Mesenchymal stem cell (in vitro differentiated cells and primary cell): ENCODE measurements around the gene PRKAA1.
A peak's percentile ranks its signal among the peaks of the same experiment; 100 is the strongest.

Source experiments
- DNase-seq: peaks from one replicate; pipeline ENCODE4 v3.0.0-alpha.2; 2013
- H2AFZ ChIP-seq: one replicate; pipeline ENCODE4 v1.6.1; 2013; ENCODE audit warnings: low read depth, mild to moderate bottlenecking, control low read depth, inconsistent platforms, low read length, moderate library complexity
- H2AK5ac ChIP-seq: 2 replicates; pipeline ENCODE4 v1.6.1; 2013; ENCODE audit warnings: low read length, moderate library complexity, mild to moderate bottlenecking, inconsistent platforms; ENCODE audit not compliant: severe bottlenecking
- H2BK120ac ChIP-seq: one replicate; pipeline ENCODE4 v1.6.1; 2013; ENCODE audit warnings: low read depth, mild to moderate bottlenecking, inconsistent platforms, low read length, moderate library complexity
- H2BK12ac ChIP-seq, 2 experiments: one replicate each; pipeline ENCODE4 v1.6.1; 2013; ENCODE audit warnings: inconsistent platforms in 2 of 2, low read length in 2 of 2, mild to moderate bottlenecking in 2 of 2, moderate library complexity in 2 of 2, control low read depth in 1 of 2
- H2BK15ac ChIP-seq: one replicate; pipeline ENCODE4 v1.6.1; 2013; ENCODE audit warnings: mild to moderate bottlenecking, low read depth, inconsistent platforms; ENCODE audit not compliant: poor library complexity, severe bottlenecking
- H2BK5ac ChIP-seq: 2 replicates; pipeline ENCODE4 v1.6.1; 2013; ENCODE audit warnings: low read depth, mild to moderate bottlenecking, low read length, control low read depth, inconsistent platforms; ENCODE audit not compliant: poor library complexity, severe bottlenecking
- H3K14ac ChIP-seq, 2 experiments: one replicate each; pipeline ENCODE4 v1.6.1; 2013; ENCODE audit warnings: inconsistent platforms in 2 of 2, low read length in 2 of 2, control low read depth in 1 of 2, mild to moderate bottlenecking in 1 of 2, moderate library complexity in 1 of 2
- H3K18ac ChIP-seq, 2 experiments: one replicate each; pipeline ENCODE4 v1.6.1; 2013; ENCODE audit warnings: inconsistent platforms in 2 of 2, low read length in 2 of 2, control low read depth in 1 of 2, low read depth in 1 of 2, mild to moderate bottlenecking in 1 of 2
- H3K23ac ChIP-seq, 2 experiments: one replicate each; pipeline ENCODE4 v1.6.1; 2013; ENCODE audit warnings: inconsistent platforms in 2 of 2, low read length in 2 of 2, mild to moderate bottlenecking in 2 of 2, moderate library complexity in 2 of 2, control low read depth in 1 of 2
- H3K27ac ChIP-seq: 2 replicates; pipeline ENCODE4 v1.5.1; 2013; ENCODE audit warnings: mild to moderate bottlenecking, moderate library complexity, low read length, control low read depth, inconsistent platforms; ENCODE audit not compliant: poor library complexity, severe bottlenecking
- H3K27me3 ChIP-seq, 2 experiments: 2 replicates each; pipeline versions ENCODE4 v1.6.1 to v1.7.0; 2013; ENCODE audit warnings: low read length in 2 of 2, mild to moderate bottlenecking in 2 of 2, moderate library complexity in 2 of 2, control low read depth in 1 of 2, inconsistent platforms in 1 of 2; ENCODE audit not compliant: control insufficient read depth in 1 of 2, insufficient read depth in 1 of 2
- H3K36me3 ChIP-seq, 2 experiments: 2 replicates each; pipeline versions ENCODE4 v1.6.1 to v1.7.0; 2013; ENCODE audit warnings: low read length in 2 of 2, control low read depth in 1 of 2, inconsistent platforms in 1 of 2, low read depth in 1 of 2, mild to moderate bottlenecking in 1 of 2; ENCODE audit not compliant: insufficient read depth in 2 of 2, control insufficient read depth in 1 of 2
- H3K4ac ChIP-seq, 2 experiments: one replicate each; pipeline ENCODE4 v1.6.1; 2013; ENCODE audit warnings: inconsistent platforms in 2 of 2, low read length in 2 of 2, mild to moderate bottlenecking in 2 of 2, moderate library complexity in 2 of 2, control low read depth in 1 of 2, low read depth in 1 of 2
- H3K4me1 ChIP-seq: 2 replicates; pipeline ENCODE4 v1.6.1; 2013; ENCODE audit warnings: low read depth, low read length, control low read depth; ENCODE audit not compliant: control insufficient read depth, insufficient read depth
- H3K4me2 ChIP-seq: 2 replicates; pipeline ENCODE4 v1.6.1; 2013; ENCODE audit warnings: low read length, mild to moderate bottlenecking, inconsistent platforms; ENCODE audit not compliant: poor library complexity, severe bottlenecking
- H3K4me3 ChIP-seq, 2 experiments: 2 replicates each; pipeline versions ENCODE4 v1.5.1 to v1.7.0; 2013; ENCODE audit warnings: low read length in 2 of 2, mild to moderate bottlenecking in 2 of 2, control low read depth in 1 of 2, low read depth in 1 of 2; ENCODE audit not compliant: insufficient read depth in 1 of 2
- H3K79me1 ChIP-seq: replicated peaks from 2 replicates; pipeline ENCODE4 v1.6.1; 2013; ENCODE audit warnings: mild to moderate bottlenecking, control low read depth, low read length, inconsistent platforms; ENCODE audit not compliant: poor library complexity, severe bottlenecking
- H3K9ac ChIP-seq: 2 replicates; pipeline ENCODE4 v1.7.0; 2013; ENCODE audit warnings: mild to moderate bottlenecking, low read length, moderate library complexity
- H3K9me3 ChIP-seq: 2 replicates; pipeline ENCODE4 v1.7.0; 2013; ENCODE audit warnings: mild to moderate bottlenecking, low read length; ENCODE audit not compliant: control insufficient read depth
- H4K8ac ChIP-seq: one replicate; pipeline ENCODE4 v1.6.1; 2013; ENCODE audit warnings: inconsistent platforms, mild to moderate bottlenecking, low read length, moderate library complexity
- H4K91ac ChIP-seq: one replicate; pipeline ENCODE4 v1.6.1; 2013; ENCODE audit warnings: mild to moderate bottlenecking, low read length, inconsistent platforms
- WGBS: methylation state at CpG from one replicate; pipeline ENCODE4 v1.1.7; 2013; ENCODE audit warnings: mixed read lengths; 5-methylcytosine and 5-hydroxymethylcytosine counted together

PRKAA1 gene

DNA sequence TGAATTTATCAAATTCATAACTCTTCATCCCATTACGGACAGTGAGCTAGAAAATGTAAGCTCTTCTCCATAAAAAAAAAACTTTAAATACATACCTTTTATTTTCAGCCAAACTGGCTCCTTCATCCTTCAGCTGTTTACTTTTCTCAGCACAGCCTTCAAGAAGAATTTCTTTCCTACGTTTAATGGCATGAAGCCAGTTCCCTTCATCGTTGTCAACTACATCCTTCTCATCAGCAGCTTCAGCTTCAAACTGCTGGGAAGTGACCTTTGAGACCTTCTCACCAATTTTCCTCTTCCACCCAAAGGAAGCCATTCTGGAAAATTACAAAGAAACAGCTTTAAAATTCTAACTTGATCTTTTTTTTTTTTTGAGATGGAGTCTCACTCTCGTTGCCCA, 51.5 kb downstream of the PRKAA1 start:
- no peak overlapping the region for H3K14ac ChIP-seq
- H2AFZ ChIP-seq = no peak overlapping the region
- H3K18ac ChIP-seq = no peak overlapping the region
- no peaks in the 10 kb centered on the region for H3K9me3 ChIP-seq
- H4K91ac ChIP-seq = no peak overlapping the region
- peaks cover under 1 to 15% of the 10 kb centered on the region in 2 experiments for H3K36me3 ChIP-seq
- DNase-seq = no peak
- no peaks in the 10 kb centered on the region for H3K27me3 ChIP-seq
- H2BK120ac ChIP-seq = no peak overlapping the region
- no peak overlapping the region for H2BK5ac ChIP-seq
- H3K4me2 ChIP-seq = no peak overlapping the region
- H2BK12ac ChIP-seq = no peak overlapping the region
- no peak overlapping the region for H2BK15ac ChIP-seq
- no peak overlapping the region for H3K27ac ChIP-seq
- 64% methylated on average over 4 of the region's 4 CpGs for WGBS
- peaks cover 12% of the 10 kb centered on the region for H3K79me1 ChIP-seq
- no peak overlapping the region for H3K4ac ChIP-seq
- no peak overlapping the region for H4K8ac ChIP-seq
- H2AK5ac ChIP-seq = no peak overlapping the region
- no peak overlapping the region for H3K23ac ChIP-seq
- no peak overlapping the region for H3K9ac ChIP-seq
- H3K4me3 ChIP-seq = no peak overlapping the region
- H3K4me1 ChIP-seq = no peaks in the 10 kb centered on the region

DNA sequence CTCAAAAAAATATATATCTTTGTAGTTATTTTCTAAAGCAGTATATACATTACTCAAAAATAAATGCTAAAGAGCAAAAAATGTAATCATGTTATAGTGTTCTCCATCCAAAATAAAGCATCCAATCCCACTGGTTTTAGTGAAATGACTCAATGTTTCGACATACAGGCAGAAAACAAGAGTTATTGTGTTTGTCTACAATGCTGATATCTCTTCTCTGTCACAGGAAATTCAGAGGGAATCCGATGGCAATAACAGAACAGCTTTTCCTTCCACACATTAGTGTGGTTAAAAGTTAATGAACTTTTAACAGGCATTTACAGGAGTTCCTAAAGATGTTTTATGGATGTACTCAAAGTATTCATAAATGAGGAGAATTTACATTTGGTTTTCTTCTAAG, 54.4 kb downstream of the PRKAA1 start:
- no peak overlapping the region for H3K4ac ChIP-seq
- no peak for DNase-seq
- no peak overlapping the region for H3K4me2 ChIP-seq
- H3K27me3 ChIP-seq = no peaks in the 10 kb centered on the region
- no peak overlapping the region for H2AK5ac ChIP-seq
- H4K8ac ChIP-seq = no peak overlapping the region
- H3K36me3 ChIP-seq = peaks cover 5 to 34% of the 10 kb centered on the region in 2 experiments
- no peak overlapping the region for H2AFZ ChIP-seq
- H4K91ac ChIP-seq = no peak overlapping the region
- H3K9me3 ChIP-seq = no peaks in the 10 kb centered on the region
- no peak overlapping the region for H2BK12ac ChIP-seq
- H3K79me1 ChIP-seq = peaks cover 14% of the 10 kb centered on the region
- no peak overlapping the region for H3K4me3 ChIP-seq
- 80% methylated on average over 1 of the region's 2 CpGs for WGBS
- H2BK15ac ChIP-seq = no peak overlapping the region
- no peaks in the 10 kb centered on the region for H3K4me1 ChIP-seq
- no peak overlapping the region for H3K14ac ChIP-seq
- H3K18ac ChIP-seq = no peak overlapping the region
- H3K9ac ChIP-seq = no peak overlapping the region
- no peak overlapping the region for H2BK5ac ChIP-seq
- H3K27ac ChIP-seq = no peak overlapping the region
- H3K23ac ChIP-seq = no peak overlapping the region
- no peak overlapping the region for H2BK120ac ChIP-seq

DNA sequence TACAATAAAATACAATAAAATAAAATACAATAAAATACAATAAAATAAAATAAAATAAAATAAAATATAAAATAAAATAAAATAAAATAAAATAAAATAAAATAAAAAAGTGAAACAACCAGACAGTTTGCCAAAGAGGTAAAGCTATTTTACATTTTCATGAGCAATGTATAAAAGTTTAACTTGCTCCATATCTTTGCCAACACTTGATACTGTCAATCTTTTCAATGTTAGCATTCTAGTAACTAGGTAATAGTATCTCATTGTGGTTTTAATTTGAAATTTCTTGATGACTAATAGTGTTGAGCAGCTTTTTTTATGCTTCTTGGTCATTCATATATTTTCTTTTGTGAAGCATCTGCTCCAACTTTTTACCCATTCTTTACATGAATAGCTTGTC, 59.7 kb downstream of the PRKAA1 start:
- Histone ChIP-seq H3K27ac (no peak overlapping the region), H2BK5ac (no peak overlapping the region), H3K4ac (no peak overlapping the region), H3K18ac (no peak overlapping the region), H3K27me3 (no peaks in the 10 kb centered on the region), H3K36me3 (peaks cover 5 to 26% of the 10 kb centered on the region in 2 experiments), H2BK15ac (no peak overlapping the region), H3K4me3 (no peak overlapping the region), H3K4me2 (no peak overlapping the region), H2BK120ac (no peak overlapping the region), H3K4me1 (peaks cover 2% of the 10 kb centered on the region), H3K79me1 (peaks cover 18% of the 10 kb centered on the region), H2AFZ (no peak overlapping the region), H2BK12ac (no peak overlapping the region), H4K8ac (no peak overlapping the region), H3K23ac (no peak overlapping the region), H3K9me3 (no peaks in the 10 kb centered on the region), H3K9ac (peak overlapping the region; percentile 16), H4K91ac (no peak overlapping the region), H3K14ac (no peak overlapping the region), H2AK5ac (no peak overlapping the region)
- no peak for DNase-seq

DNA sequence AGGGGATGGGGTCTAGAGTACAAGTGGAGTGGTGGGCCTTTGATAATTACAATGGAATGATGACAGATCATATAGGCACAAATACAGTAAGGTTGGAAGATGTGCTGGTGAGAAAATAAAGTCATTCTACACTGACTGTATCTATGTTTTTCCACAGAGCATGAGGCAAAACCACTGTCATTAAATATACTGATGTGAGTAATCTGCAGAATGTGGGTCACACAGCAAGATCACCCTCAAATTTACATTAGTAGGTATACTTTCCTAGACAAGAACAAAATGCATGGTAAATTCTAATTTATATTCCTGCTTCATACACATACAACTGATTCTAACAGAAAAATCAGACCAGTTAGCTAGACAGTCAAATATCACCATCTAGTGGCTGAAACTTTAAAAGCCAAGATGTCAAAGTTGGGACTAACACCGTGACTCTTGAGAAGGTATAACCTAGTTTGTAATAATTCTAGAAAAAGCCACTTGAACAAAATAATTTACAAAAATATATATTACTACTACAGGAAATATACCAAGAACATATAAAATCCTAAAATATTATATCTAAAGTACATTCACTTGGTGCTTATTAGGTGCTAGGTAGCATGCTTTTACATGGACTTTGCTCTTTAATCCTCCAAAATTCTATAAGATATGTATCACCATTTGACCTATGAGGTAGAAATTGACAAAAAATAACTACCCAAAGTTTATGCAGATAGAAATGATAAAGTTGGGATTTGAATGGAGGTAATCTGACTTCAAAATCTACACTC, 61.9 kb downstream of the PRKAA1 start:
- H2AK5ac ChIP-seq = no peak overlapping the region
- peaks cover 21% of the 10 kb centered on the region for H3K79me1 ChIP-seq
- H2BK5ac ChIP-seq = no peak overlapping the region
- no peak overlapping the region for H2BK12ac ChIP-seq
- H3K27me3 ChIP-seq = no peaks in the 10 kb centered on the region
- H3K4me2 ChIP-seq = no peak overlapping the region
- H2BK120ac ChIP-seq = no peak overlapping the region
- peaks cover under 1 to 19% of the 10 kb centered on the region in 2 experiments for H3K36me3 ChIP-seq
- H3K4me3 ChIP-seq = no peak overlapping the region
- no peak overlapping the region for H3K27ac ChIP-seq
- H3K4me1 ChIP-seq = peaks cover 2% of the 10 kb centered on the region
- no peak overlapping the region for H3K4ac ChIP-seq
- WGBS = no CpG with 5 or more reads among the region's 1 CpG
- H2AFZ ChIP-seq = no peak overlapping the region
- no peak overlapping the region for H2BK15ac ChIP-seq
- H3K14ac ChIP-seq = no peak overlapping the region
- H3K9ac ChIP-seq = peak overlapping the region; percentile 13
- peak; percentile 72 for DNase-seq
- H3K18ac ChIP-seq = no peak overlapping the region
- no peak overlapping the region for H3K23ac ChIP-seq
- H4K8ac ChIP-seq = no peak overlapping the region
- H4K91ac ChIP-seq = no peak overlapping the region
- no peaks in the 10 kb centered on the region for H3K9me3 ChIP-seq
